Measurements from ENCODE around the gene ST8SIA3. TPM values are rescaled to one million over a fixed set of nuclear protein-coding genes. Genes with fewer than 3 reads are reported as not detected.

The ST8SIA3 gene, protein sequence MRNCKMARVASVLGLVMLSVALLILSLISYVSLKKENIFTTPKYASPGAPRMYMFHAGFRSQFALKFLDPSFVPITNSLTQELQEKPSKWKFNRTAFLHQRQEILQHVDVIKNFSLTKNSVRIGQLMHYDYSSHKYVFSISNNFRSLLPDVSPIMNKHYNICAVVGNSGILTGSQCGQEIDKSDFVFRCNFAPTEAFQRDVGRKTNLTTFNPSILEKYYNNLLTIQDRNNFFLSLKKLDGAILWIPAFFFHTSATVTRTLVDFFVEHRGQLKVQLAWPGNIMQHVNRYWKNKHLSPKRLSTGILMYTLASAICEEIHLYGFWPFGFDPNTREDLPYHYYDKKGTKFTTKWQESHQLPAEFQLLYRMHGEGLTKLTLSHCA
- total RNA-seq (ENCODE audit: low replicate concordance) = 2.6 and 4.2 TPM in 2 replicates
- long read RNA-seq, full-length matches to known transcripts = 4 of 12 reads
- long read RNA-seq, partial matches to known transcripts = 2 of 12 reads
- long read RNA-seq, other reads (novel, unspliced or antisense) = 6 of 12 reads

GRCh38 chr18:57352271-57352701 is at the start of gene ST8SIA3:
Gene ST8SIA3, plus strand, starts transcription at chr18:57352557. Its CDS starts 290 bp downstream, at chr18:57352847.
- Mint-ChIP-seq H3K4me1 (ENCODE audit: unreplicated experiment) (no peaks in the 10 kb centered on the region), H3K36me3 (no peaks in the 10 kb centered on the region), H3K27me3 (peaks cover 86% of the 10 kb centered on the region), H3K4me3 (peak within 1 kb of the TSS; percentile 84), H3K9me3 (no peaks in the 10 kb centered on the region), H3K27ac (no peak within 1 kb of the TSS)
- no peak for DNase-seq (ENCODE audit: extremely low spot score, unreplicated experiment)
- no peak for TF ChIP-seq CTCF (conservative IDR thresholded peaks at IDR 0.05)

GRCh38 chr18:57311472-57311871 is 40.9 kb upstream of the ST8SIA3 start:
- Mint-ChIP-seq H3K27me3 (peaks cover 7% of the 10 kb centered on the region), H3K4me1 (ENCODE audit: unreplicated experiment) (no peaks in the 10 kb centered on the region), H3K4me3 (no peak overlapping the region), H3K27ac (no peak overlapping the region), H3K9me3 (no peaks in the 10 kb centered on the region), H3K36me3 (no peaks in the 10 kb centered on the region)
- no peak for TF ChIP-seq CTCF (conservative IDR thresholded peaks at IDR 0.05)
- DNase-seq (ENCODE audit: extremely low spot score, unreplicated experiment) = no peak

DNA sequence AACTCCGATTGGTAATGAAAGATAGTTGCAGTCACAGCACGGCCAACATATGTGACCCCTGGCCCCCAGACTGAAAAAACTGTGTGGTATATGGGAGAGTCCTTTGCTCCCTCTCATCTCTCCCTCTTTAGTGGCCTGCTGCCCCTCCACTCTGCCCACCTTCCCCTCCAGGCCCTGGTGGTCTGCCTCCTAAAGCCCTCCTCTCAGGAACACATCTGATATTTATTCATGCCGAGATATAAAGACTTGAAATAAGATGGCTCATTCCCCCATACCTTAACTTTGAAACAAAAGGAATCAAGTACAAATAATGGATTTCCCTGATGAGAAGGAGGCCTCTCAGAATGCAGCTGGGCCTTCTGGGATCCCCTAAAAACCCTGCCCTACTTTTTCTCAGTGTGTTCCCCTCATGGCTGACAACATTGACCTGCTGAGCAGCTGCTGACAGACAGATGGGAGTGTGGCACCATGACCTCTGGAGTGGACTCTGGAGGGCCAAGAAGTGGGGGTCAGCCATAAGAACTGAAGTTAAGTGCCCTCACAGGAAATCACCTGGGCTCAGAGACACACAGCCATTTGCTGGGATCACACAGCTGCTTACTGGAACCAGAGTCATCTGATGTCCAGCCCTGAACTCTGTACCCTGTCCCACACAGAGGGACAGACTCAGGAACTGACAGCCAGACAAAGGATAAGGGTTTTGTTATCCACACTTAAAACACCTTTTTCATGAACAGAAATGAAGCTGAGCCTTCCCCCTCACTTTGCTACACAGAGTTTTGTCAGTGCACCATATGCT is 39.8 kb upstream of the ST8SIA3 start:
- DNase-seq (ENCODE audit: extremely low spot score, unreplicated experiment) = no peak

DNA sequence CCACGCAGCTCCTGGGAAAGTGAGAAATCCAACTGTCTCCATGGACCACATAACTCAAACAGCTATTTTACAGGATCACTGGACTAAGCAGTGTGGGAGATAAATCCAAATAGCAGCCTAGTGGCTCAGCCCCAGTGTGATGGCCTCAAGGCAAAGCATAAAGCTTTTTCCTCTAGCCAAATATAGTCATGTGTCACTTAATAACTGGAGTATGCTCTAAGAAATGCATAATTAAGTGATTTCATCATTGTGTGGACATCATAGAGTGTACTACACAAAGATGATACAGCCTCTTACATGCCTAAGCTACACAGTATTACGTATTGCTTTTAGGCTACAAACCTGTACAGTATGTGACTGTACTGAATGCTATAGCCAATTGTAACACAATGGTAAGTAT is 31.8 kb upstream of the ST8SIA3 start:
- DNase-seq (ENCODE audit: extremely low spot score, unreplicated experiment) = no peak
- no peak for TF ChIP-seq CTCF (conservative IDR thresholded peaks at IDR 0.05)
- no peaks in the 10 kb centered on the region for H3K4me1 Mint-ChIP-seq (ENCODE audit: unreplicated experiment)
- no peak overlapping the region for H3K27ac Mint-ChIP-seq
- H3K36me3 Mint-ChIP-seq = no peaks in the 10 kb centered on the region
- no peak overlapping the region for H3K4me3 Mint-ChIP-seq
- no peaks in the 10 kb centered on the region for H3K9me3 Mint-ChIP-seq
- H3K27me3 Mint-ChIP-seq = peaks cover 5% of the 10 kb centered on the region

More for the DNA sequence above, 39.8 kb upstream of the ST8SIA3 start:
- no peaks in the 10 kb centered on the region for H3K4me1 Mint-ChIP-seq (ENCODE audit: unreplicated experiment)
- no peak overlapping the region for H3K27ac Mint-ChIP-seq
- TF ChIP-seq CTCF (conservative IDR thresholded peaks at IDR 0.05) = no peak
- no peak overlapping the region for H3K4me3 Mint-ChIP-seq
- H3K27me3 Mint-ChIP-seq = peaks cover 7% of the 10 kb centered on the region
- no peaks in the 10 kb centered on the region for H3K9me3 Mint-ChIP-seq
- no peaks in the 10 kb centered on the region for H3K36me3 Mint-ChIP-seq

GRCh38 chr18:57325491-57326166 is 26.7 kb upstream of the ST8SIA3 start:
- TF ChIP-seq CTCF (conservative IDR thresholded peaks at IDR 0.05) = no peak
- H3K4me1 Mint-ChIP-seq (ENCODE audit: unreplicated experiment) = no peaks in the 10 kb centered on the region
- DNase-seq (ENCODE audit: extremely low spot score, unreplicated experiment) = no peak
- no peak overlapping the region for H3K27ac Mint-ChIP-seq
- no peak overlapping the region for H3K4me3 Mint-ChIP-seq
- peaks cover 11% of the 10 kb centered on the region for H3K27me3 Mint-ChIP-seq
- H3K9me3 Mint-ChIP-seq = no peaks in the 10 kb centered on the region
- no peaks in the 10 kb centered on the region for H3K36me3 Mint-ChIP-seq
